Stimulated activated CD4-positive, alpha-beta T cell treated with anti-CD3 and anti-CD28 coated beads, Interleukin-4, amount 100 ng/mL, for 24 hours (primary cell): ENCODE measurements around the gene PAX5.

Experiments used
- DNase-seq: peaks from one replicate; pipeline ENCODE4 v3.0.0-alpha.2; 2020

Gene PAX5

DNA sequence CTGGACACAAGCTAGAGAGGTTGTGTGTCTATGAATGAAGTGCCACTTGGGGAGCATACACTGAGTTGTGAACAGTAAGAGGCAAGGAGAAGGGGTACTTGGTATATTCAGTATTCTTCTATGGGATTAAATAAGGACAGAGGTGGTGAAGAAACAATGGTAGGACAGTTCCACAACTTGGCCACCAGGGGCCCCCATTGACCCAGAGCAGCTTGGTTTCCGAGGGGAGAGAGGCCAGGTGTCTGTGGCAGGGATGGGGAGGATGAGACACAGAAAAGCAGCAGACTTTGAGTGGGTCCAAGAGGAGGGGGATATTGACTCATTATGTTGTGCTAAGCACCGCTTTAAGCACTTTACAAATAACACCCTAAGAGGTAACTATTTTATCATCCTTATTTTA is 240.8 kb downstream of the PAX5 start:
- DNase-seq, result no peak

GRCh38 chr9:36791222-36791950 is 242.7 kb downstream of the PAX5 start:
- DNase-seq, result no peak

DNA sequence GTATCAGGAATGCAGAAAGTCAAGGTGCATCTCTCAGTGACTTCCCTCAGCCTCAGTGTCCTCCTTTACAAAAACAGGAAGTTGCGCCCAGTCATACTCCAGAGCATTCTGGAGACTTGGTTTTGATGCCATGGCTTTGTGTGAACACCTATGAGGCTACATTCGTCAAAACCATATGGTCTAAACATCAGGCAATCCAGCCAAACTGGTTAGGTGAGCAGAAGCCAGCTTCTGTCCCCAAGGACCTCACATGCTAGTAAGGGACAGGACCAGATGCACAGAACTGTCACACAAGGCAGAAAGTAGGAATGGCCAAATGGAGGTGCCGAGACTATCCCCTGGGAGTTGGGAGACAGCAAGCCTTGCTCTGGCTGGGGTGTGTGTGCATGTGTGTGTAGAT is 244.2 kb downstream of the PAX5 start:
- no peak for DNase-seq

GRCh38 chr9:36788534-36788933 is 245.5 kb downstream of the PAX5 start:
- DNase-seq, result no peak

DNA sequence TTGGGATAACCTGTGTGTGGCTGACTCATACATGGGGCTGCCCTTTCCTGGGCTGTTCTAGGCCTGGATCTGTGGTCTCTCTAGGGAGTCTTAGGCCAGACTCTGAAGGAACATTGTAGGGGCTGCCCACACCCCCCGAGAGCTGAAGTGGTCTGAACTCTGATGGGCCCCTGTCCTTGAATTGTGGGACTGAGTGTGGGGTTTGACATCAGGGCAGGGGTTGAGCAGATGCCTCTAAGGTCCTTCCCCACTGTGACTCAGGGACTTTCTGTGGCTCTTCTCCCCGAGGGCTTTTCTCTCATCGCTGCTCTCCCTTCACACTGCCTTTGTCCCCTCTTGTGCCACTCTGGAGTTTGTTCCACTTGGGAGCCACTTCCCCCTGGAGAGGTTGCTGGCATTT is 246.4 kb downstream of the PAX5 start:
- no peak for DNase-seq
